Dermis microvascular lymphatic vessel endothelial cell (primary cell): ENCODE measurements around the gene MEGF10. TPM values are rescaled to one million over a fixed set of nuclear protein-coding genes. Genes with fewer than 3 reads are reported as not detected.

ENCODE experiments used
- DNase-seq, 2 donors: peaks; one replicate each; pipeline versions ENCODE4 v3.0.0 to v3.0.0-alpha.2; 2010; ENCODE audit warnings: low read depth in 2 of 2
- total RNA-seq: library from RNA; depleted of rRNA; stranded (reverse); fragments of >200 nt; gene quantifications from 2 replicates; pipeline ENCODE4 v1.2.1, GENCODE V29; 2014

MEGF10 gene
- total RNA-seq, 1 donor from 2014 or later, result 0.90 TPM

GRCh38 chr5:127409921-127410675 lies 119.5 kb downstream of the MEGF10 start:
- DNase-seq, result no peak

- no peak for DNase-seq
Measured at GRCh38 chr5:127410959-127411358, 120.4 kb downstream of the MEGF10 start.

- no peak for DNase-seq
Measured at GRCh38 chr5:127411381-127411780, 120.8 kb downstream of the MEGF10 start.

GRCh38 chr5:127412698-127413097 lies 122.1 kb downstream of the MEGF10 start:
- no peak for DNase-seq

- DNase-seq, result no peak
Measured at GRCh38 chr5:127415034-127415433, 124.4 kb downstream of the MEGF10 start.

GRCh38 chr5:127416906-127417305 lies 126.3 kb downstream of the MEGF10 start:
- no peak for DNase-seq

GRCh38 chr5:127417528-127417927 lies 126.9 kb downstream of the MEGF10 start:
- DNase-seq, result no peak

- no peak for DNase-seq
Measured at GRCh38 chr5:127418367-127418766, 127.8 kb downstream of the MEGF10 start.

GRCh38 chr5:127418974-127419682 lies 128.5 kb downstream of the MEGF10 start:
- no peak for DNase-seq

GRCh38 chr5:127419683-127420257 lies 129.2 kb downstream of the MEGF10 start:
- DNase-seq, result no peak

- DNase-seq, result no peak
Measured at GRCh38 chr5:127420758-127421157, 130.2 kb downstream of the MEGF10 start.

- DNase-seq, result no peak
Measured at GRCh38 chr5:127421471-127421870, 130.9 kb downstream of the MEGF10 start.

- no peak for DNase-seq
Measured at GRCh38 chr5:127423173-127423798, 132.7 kb downstream of the MEGF10 start.

- peak in 1 of 2 donors; percentile 4 for DNase-seq
Measured at GRCh38 chr5:127425037-127425436, 134.4 kb downstream of the MEGF10 start.

- no peak for DNase-seq
Measured at GRCh38 chr5:127425868-127426267, 135.3 kb downstream of the MEGF10 start.

- no peak for DNase-seq
Measured at GRCh38 chr5:127426661-127427060, 136.1 kb downstream of the MEGF10 start.

- DNase-seq, result no peak
Measured at GRCh38 chr5:127428276-127428675, 137.7 kb downstream of the MEGF10 start.

- no peak for DNase-seq
Measured at GRCh38 chr5:127428748-127429147, 138.2 kb downstream of the MEGF10 start.

- no peak for DNase-seq
Measured at GRCh38 chr5:127429928-127430327, 139.3 kb downstream of the MEGF10 start.

- no peak for DNase-seq
Measured at GRCh38 chr5:127430627-127431026, 140.0 kb downstream of the MEGF10 start.

GRCh38 chr5:127431977-127432585 lies 141.5 kb downstream of the MEGF10 start:
- no peak for DNase-seq

- no peak for DNase-seq
Measured at GRCh38 chr5:127433526-127433925, 142.9 kb downstream of the MEGF10 start.
